Naive thymus-derived CD4-positive, alpha-beta T cell (primary cell): ENCODE results near the gene CRABP2. TPM values are rescaled to one million over a fixed set of nuclear protein-coding genes. Genes with fewer than 3 reads are reported as not detected.

ENCODE experiments used
- ATAC-seq: fragments of 150-1000 bp; cut with Tn5 transposase; 2 replicates; pipeline ENCODE4 v1.10.0; 2021; ENCODE audit warnings: mild to moderate bottlenecking, moderate library complexity
- CTCF ChIA-PET: fragments of 350-600 bp; sonication (Branson Sonifier 250); formaldehyde crosslinking; loops from one replicate; lab custom pipeline; 2021; ENCODE audit warnings: antibody characterized with exemption; lab: Charles Lee
- POLR2A ChIA-PET: fragments of 350-600 bp; sonication (Branson Sonifier 250); formaldehyde crosslinking; loops from one replicate; lab custom pipeline; 2021; ENCODE audit warnings: antibody characterized with exemption, inconsistent platforms; lab: Charles Lee
- DNase-seq, 9 donors: peaks; one replicate each; pipeline versions ENCODE4 v3.0.0 to v3.0.0-alpha.2; 2020 to 2022; ENCODE audit warnings: mixed read lengths in 1 of 9
- H3K27ac ChIP-seq: one replicate; pipeline ENCODE4 v1.7.0; 2013; ENCODE audit warnings: mild to moderate bottlenecking, low read depth, low read length, moderate library complexity
- H3K27me3 ChIP-seq, 2 donors: one replicate each; pipeline ENCODE4 v1.7.0; 2013; ENCODE audit warnings: low read length in 2 of 2, mild to moderate bottlenecking in 2 of 2, moderate library complexity in 2 of 2; ENCODE audit not compliant: control insufficient read depth in 2 of 2, insufficient read depth in 2 of 2
- H3K36me3 ChIP-seq, 3 experiments: 1 replicate in 2 of 3; 2 replicates in 1 of 3; pipeline ENCODE4 v1.7.0; 2013; ENCODE audit warnings: low read length in 3 of 3, mild to moderate bottlenecking in 3 of 3, moderate library complexity in 1 of 3; ENCODE audit not compliant: insufficient read depth in 3 of 3, control insufficient read depth in 2 of 3
- H3K4me1 ChIP-seq, 2 donors: one replicate each; pipeline ENCODE4 v1.7.0; 2013; ENCODE audit warnings: low read length in 2 of 2, mild to moderate bottlenecking in 2 of 2, moderate library complexity in 1 of 2; ENCODE audit not compliant: control insufficient read depth in 2 of 2, insufficient read depth in 2 of 2
- H3K4me3 ChIP-seq: 2 replicates; pipeline ENCODE4 v1.7.0; 2013; ENCODE audit warnings: mild to moderate bottlenecking, low read length
- H3K9me3 ChIP-seq, 3 experiments: 1 replicate in 2 of 3; 2 replicates in 1 of 3; pipeline ENCODE4 v1.7.0; 2013; ENCODE audit warnings: low read length in 3 of 3; ENCODE audit not compliant: control insufficient read depth in 2 of 3
- H3K27ac Mint-ChIP-seq, 9 donors: one replicate each; pipeline ENCODE4 v1.8.0; 2020 to 2022; ENCODE audit warnings: mixed read lengths in 9 of 9, mild to moderate bottlenecking in 8 of 9, moderate library complexity in 5 of 9, inconsistent platforms in 2 of 9
- H3K27me3 Mint-ChIP-seq, 5 donors: one replicate each; pipeline ENCODE4 v1.8.0; 2021 to 2022; ENCODE audit warnings: mixed read lengths in 5 of 5, mild to moderate bottlenecking in 1 of 5
- H3K36me3 Mint-ChIP-seq, 5 donors: one replicate each; pipeline ENCODE4 v1.8.0; 2020 to 2022; ENCODE audit warnings: mixed read lengths in 5 of 5, mild to moderate bottlenecking in 3 of 5, inconsistent platforms in 1 of 5
- H3K4me1 Mint-ChIP-seq, 7 donors: one replicate each; pipeline ENCODE4 v1.8.0; 2020 to 2022; ENCODE audit warnings: mixed read lengths in 7 of 7, mild to moderate bottlenecking in 3 of 7, inconsistent platforms in 1 of 7
- H3K4me3 Mint-ChIP-seq, 10 donors: one replicate each; pipeline ENCODE4 v1.8.0; 2020 to 2022; ENCODE audit warnings: mild to moderate bottlenecking in 10 of 10, mixed read lengths in 10 of 10, moderate library complexity in 6 of 10, inconsistent platforms in 2 of 10
- H3K9me3 Mint-ChIP-seq, 11 donors: one replicate each; pipeline ENCODE4 v1.8.0; 2020 to 2022; ENCODE audit warnings: mixed read lengths in 11 of 11, mild to moderate bottlenecking in 4 of 11, inconsistent platforms in 1 of 11, moderate library complexity in 1 of 11
- intact Hi-C, 2 donors: fragments of 100-400 bp; cut with micrococcal nuclease; formaldehyde crosslinking; loops; one replicate each; pipeline ENCODE4 v1.15.1; 2023
- polyA plus RNA-seq, 2 donors: library from polyadenylated mRNA; unstranded; fragments of 300-500 nt; fragmentation: Illumina TruSeq; gene quantifications; one replicate each; pipeline ENCODE4 v1.2.3, GENCODE V29; 2021
- total RNA-seq, 6 experiments: library from RNA in 5 of 6; stranded (reverse) in 5 of 6; gene quantifications; 1 replicate in 5 of 6; 2 replicates in 1 of 6; pipeline ENCODE4 v1.2.3 and lab custom pipeline; 2021 to 2026

Gene CRABP2
- total and polyA plus RNA-seq, 7 experiments from 2014 or later: 0.38 to 2.5 (median 1.1) TPM

GRCh38 chr1:156671804-156672203 lies 33.6 kb downstream of the CRABP2 start:
- ATAC-seq: no peak
- ChIA-PET CTCF (interaction anchor here (1.5 kb wide), 1 partner anchor 11 kb away, joined by 6 read pairs; no protein-coding TSS in a partner anchor), POLR2A (interaction anchor here (0.8 kb wide), 1 partner anchor 186 kb away, joined by 3 read pairs; no protein-coding TSS in a partner anchor)
- intact Hi-C loops: no loop called here
- H3K27ac Mint-ChIP-seq: no peak overlapping the region
- no peaks in the 10 kb centered on the region for H3K36me3 ChIP-seq
- H3K4me3 ChIP-seq: no peak overlapping the region
- H3K27ac ChIP-seq: no peak overlapping the region
- H3K4me1 Mint-ChIP-seq: peaks cover 0 to 6% (median 0%) of the 10 kb centered on the region in 7 donors
- H3K27me3 ChIP-seq: no peaks in the 10 kb centered on the region
- no peak overlapping the region for H3K4me3 Mint-ChIP-seq
- no peaks in the 10 kb centered on the region for H3K9me3 ChIP-seq
- no peaks in the 10 kb centered on the region for H3K36me3 Mint-ChIP-seq
- peaks cover 14 to 63% (median 18%) of the 10 kb centered on the region in 5 donors for H3K27me3 Mint-ChIP-seq
- no peaks in the 10 kb centered on the region for H3K9me3 Mint-ChIP-seq
- no peaks in the 10 kb centered on the region for H3K4me1 ChIP-seq
- no peak for DNase-seq

GRCh38 chr1:156670791-156671190 lies 34.6 kb downstream of the CRABP2 start:
- no peak overlapping the region for H3K27ac ChIP-seq
- CTCF ChIA-PET: interaction anchor here (0.6 to 1.4 kb wide), 2 partner anchors 45 to 55 kb away, joined by 3 read pairs; no protein-coding TSS in a partner anchor
- no peak for ATAC-seq
- H3K9me3 ChIP-seq: no peaks in the 10 kb centered on the region
- no peaks in the 10 kb centered on the region for H3K36me3 ChIP-seq
- Mint-ChIP-seq H3K4me3 (no peak overlapping the region), H3K4me1 (peaks cover 0 to 6% (median 0%) of the 10 kb centered on the region in 7 donors), H3K27me3 (peaks cover 13 to 65% (median 18%) of the 10 kb centered on the region in 5 donors), H3K9me3 (no peaks in the 10 kb centered on the region), H3K36me3 (no peaks in the 10 kb centered on the region), H3K27ac (no peak overlapping the region)
- H3K27me3 ChIP-seq: no peaks in the 10 kb centered on the region
- H3K4me1 ChIP-seq: no peaks in the 10 kb centered on the region
- H3K4me3 ChIP-seq: no peak overlapping the region
- intact Hi-C loops: no loop called here
- no peak for DNase-seq
- POLR2A ChIA-PET: interaction anchor here (0.7 kb wide), 1 partner anchor 270 kb away, joined by 4 read pairs; no protein-coding TSS in a partner anchor

GRCh38 chr1:156670359-156670758 lies 35.0 kb downstream of the CRABP2 start:
- peaks cover 0 to 11% (median 0%) of the 10 kb centered on the region in 7 donors for H3K4me1 Mint-ChIP-seq
- no peak overlapping the region for H3K27ac Mint-ChIP-seq
- Histone ChIP-seq H3K36me3 (no peaks in the 10 kb centered on the region), H3K9me3 (no peaks in the 10 kb centered on the region), H3K27ac (no peak overlapping the region), H3K27me3 (no peaks in the 10 kb centered on the region), H3K4me1 (no peaks in the 10 kb centered on the region), H3K4me3 (no peak overlapping the region)
- no peaks in the 10 kb centered on the region for H3K36me3 Mint-ChIP-seq
- no peak for DNase-seq
- intact Hi-C loops: no loop called here
- H3K9me3 Mint-ChIP-seq: no peaks in the 10 kb centered on the region
- no peak overlapping the region for H3K4me3 Mint-ChIP-seq
- POLR2A ChIA-PET: no interaction called here
- ATAC-seq: no peak
- H3K27me3 Mint-ChIP-seq: peaks cover 9 to 65% (median 15%) of the 10 kb centered on the region in 5 donors
- CTCF ChIA-PET: interaction anchor here (0.6 to 1.4 kb wide), 2 partner anchors 44 to 55 kb away, joined by 3 read pairs; no protein-coding TSS in a partner anchor

DNA sequence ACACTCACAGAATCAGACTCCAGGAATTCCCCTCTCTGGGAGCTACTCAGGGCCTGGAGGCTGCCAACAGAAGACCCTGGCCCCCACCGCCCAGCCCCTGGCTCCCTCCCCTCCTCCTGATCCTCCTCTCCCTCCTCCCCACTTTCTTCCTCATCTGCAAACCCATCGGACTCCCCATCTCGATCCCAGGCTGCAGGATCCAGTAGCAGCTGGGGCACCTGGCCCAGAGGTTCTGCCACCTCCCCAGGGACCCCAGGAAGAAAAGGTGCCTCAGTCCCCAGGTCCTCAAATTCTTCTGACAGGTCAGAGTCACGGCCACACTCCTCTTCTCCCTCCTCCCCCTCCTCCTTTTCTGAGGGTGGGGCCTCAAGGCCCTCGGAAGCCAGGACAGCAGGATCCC lies 35.6 kb downstream of the CRABP2 start:
- Histone ChIP-seq H3K9me3 (no peaks in the 10 kb centered on the region), H3K36me3 (no peaks in the 10 kb centered on the region), H3K27me3 (no peaks in the 10 kb centered on the region), H3K4me3 (no peak overlapping the region), H3K27ac (no peak overlapping the region), H3K4me1 (no peaks in the 10 kb centered on the region)
- peaks cover 7 to 60% (median 14%) of the 10 kb centered on the region in 5 donors for H3K27me3 Mint-ChIP-seq
- peaks cover 0 to 13% (median 0%) of the 10 kb centered on the region in 7 donors for H3K4me1 Mint-ChIP-seq
- intact Hi-C loops: no loop called here
- DNase-seq (no peak), ATAC-seq (no peak)
- no peaks in the 10 kb centered on the region for H3K36me3 Mint-ChIP-seq
- no peak overlapping the region for H3K4me3 Mint-ChIP-seq
- no peak overlapping the region for H3K27ac Mint-ChIP-seq
- POLR2A ChIA-PET: no interaction called here
- CTCF ChIA-PET: interaction anchor here (1.3 kb wide), 1 partner anchor 20 kb away, joined by 3 read pairs; no protein-coding TSS in a partner anchor
- H3K9me3 Mint-ChIP-seq: no peaks in the 10 kb centered on the region

DNA sequence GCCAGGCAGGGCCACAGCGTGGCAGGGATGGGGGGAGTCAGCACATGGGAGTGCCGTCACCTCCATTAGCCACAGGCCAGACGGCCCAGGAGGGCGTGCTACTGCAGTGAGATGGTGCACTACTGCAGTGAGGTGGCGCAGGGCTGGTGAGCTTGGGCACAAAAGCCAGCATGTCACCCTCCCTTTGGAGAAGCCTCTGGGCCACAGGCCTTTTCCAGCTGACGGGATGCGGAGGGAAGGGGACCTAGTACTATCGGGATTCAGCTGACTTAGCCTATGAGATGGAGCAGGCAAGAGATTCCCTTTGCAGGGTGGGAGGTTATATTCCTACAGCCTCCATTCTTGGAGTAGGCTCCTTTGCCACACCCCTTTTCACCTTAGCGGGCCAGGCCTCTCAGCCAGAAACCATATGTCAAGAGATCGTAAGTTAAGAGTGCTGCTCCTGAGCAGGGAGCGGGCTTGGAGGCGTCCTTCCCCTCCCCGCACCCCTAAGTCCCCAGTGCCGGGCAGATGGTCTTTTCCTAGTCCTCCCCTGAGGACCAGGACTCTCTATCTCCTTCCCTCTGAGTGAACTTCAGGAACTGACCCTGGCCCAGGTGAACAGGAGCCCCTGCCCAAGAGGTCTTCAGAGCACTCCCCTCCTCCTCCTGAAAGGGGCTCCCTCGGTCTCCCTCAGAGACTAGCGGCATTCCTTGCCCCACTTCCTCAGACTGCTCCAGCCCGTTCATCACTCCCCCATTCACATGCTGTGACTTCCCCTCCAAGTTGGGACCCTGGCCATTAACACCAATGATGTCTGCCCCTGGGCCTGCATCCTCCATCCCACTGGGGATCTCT lies 36.4 kb downstream of the CRABP2 start:
- Histone ChIP-seq H3K27me3 (no peaks in the 10 kb centered on the region), H3K27ac (no peak overlapping the region), H3K4me1 (no peaks in the 10 kb centered on the region), H3K9me3 (no peaks in the 10 kb centered on the region), H3K4me3 (no peak overlapping the region), H3K36me3 (no peaks in the 10 kb centered on the region)
- Mint-ChIP-seq H3K4me1 (peaks cover 0 to 13% (median 0%) of the 10 kb centered on the region in 7 donors), H3K27me3 (peaks cover 7 to 53% (median 10%) of the 10 kb centered on the region in 5 donors), H3K9me3 (no peaks in the 10 kb centered on the region), H3K27ac (no peak overlapping the region), H3K4me3 (no peak overlapping the region), H3K36me3 (no peaks in the 10 kb centered on the region)
- POLR2A ChIA-PET: no interaction called here
- DNase-seq (no peak), ATAC-seq (no peak)
- CTCF ChIA-PET: interaction anchor here (1.3 kb wide), 1 partner anchor 21 kb away, joined by 3 read pairs; no protein-coding TSS in a partner anchor
- intact Hi-C loops: no loop called here

DNA sequence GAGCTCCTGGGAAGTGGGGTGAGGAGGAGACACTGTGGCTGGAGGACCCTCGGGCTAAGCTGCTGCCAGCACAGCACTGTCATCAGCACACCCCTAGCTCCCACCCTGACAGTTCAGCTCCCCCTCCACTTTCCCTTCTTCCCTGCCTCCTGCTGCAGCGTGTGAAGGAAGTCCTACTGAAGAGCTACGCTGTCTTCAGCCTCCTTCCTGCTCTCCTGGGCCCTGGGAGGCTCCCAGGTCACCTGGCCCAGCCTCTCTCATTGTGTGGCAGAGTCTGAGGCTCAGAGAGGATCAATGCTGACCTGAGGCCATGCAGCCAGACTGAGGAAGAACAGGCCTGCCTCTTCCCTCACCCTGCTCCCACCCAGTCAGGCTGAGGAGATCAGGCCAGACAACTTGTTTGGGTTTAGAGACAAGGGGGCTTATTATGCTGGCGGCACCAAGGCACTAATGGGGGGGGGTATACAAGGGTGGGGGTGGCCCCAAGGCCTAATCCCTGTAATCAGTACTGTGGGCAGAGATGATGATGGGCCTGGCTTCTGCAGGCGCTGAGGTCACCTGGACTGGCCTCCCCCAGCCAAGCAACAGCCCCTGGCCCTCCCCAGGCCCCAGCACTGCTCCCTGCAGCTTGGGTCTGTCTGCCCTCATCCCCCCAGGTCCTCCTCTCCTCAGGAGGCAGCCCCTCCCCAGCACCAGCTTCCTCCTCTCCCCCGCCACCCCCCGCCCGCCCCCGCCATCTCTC lies 37.2 kb downstream of the CRABP2 start:
- no peaks in the 10 kb centered on the region for H3K4me1 ChIP-seq
- H3K27ac Mint-ChIP-seq: no peak overlapping the region
- no peaks in the 10 kb centered on the region for H3K36me3 Mint-ChIP-seq
- no peak overlapping the region for H3K4me3 ChIP-seq
- no peaks in the 10 kb centered on the region for H3K9me3 Mint-ChIP-seq
- DNase-seq: no peak
- H3K9me3 ChIP-seq: no peaks in the 10 kb centered on the region
- POLR2A ChIA-PET: no interaction called here
- H3K4me3 Mint-ChIP-seq: no peak overlapping the region
- peaks cover 0 to 16% (median 0%) of the 10 kb centered on the region in 7 donors for H3K4me1 Mint-ChIP-seq
- intact Hi-C loops: no loop called here
- no peaks in the 10 kb centered on the region for H3K36me3 ChIP-seq
- ATAC-seq: no peak
- H3K27ac ChIP-seq: no peak overlapping the region
- CTCF ChIA-PET: interaction anchor here (0.6 to 1.3 kb wide), 2 partner anchors 22 to 37 kb away, joined by 3 read pairs; partner anchors contain the start of gene CRABP2
- peaks cover 2 to 44% (median 7%) of the 10 kb centered on the region in 5 donors for H3K27me3 Mint-ChIP-seq
- no peaks in the 10 kb centered on the region for H3K27me3 ChIP-seq
